HL-60 (cell line): ENCODE data around the gene RGR.
A peak's percentile ranks its signal among the peaks of the same experiment; 100 is the strongest.

Experiments used
- DNase-seq, 2 experiments: peaks; one replicate each; pipeline ENCODE4 v3.0.0-alpha.2; 2010 to 2020; ENCODE audit warnings: low read depth in 1 of 2, low spot score in 1 of 2
- H3K27ac ChIP-seq: fragments of 250-450 bp; sonication (Bioruptor Pico); replicated peaks from 2 replicates; pipeline ENCODE4 v1.5.1; 2020; ENCODE audit warnings: mild to moderate bottlenecking, moderate library complexity
- H3K27me3 ChIP-seq: fragments of 250-450 bp; sonication (Bioruptor Pico); 2 replicates; pipeline ENCODE4 v1.5.1; 2021; ENCODE audit warnings: mild to moderate bottlenecking, moderate library complexity; ENCODE audit not compliant: insufficient read depth, poor library complexity, severe bottlenecking
- H3K4me3 ChIP-seq: replicated peaks from 2 replicates; pipeline ENCODE4 v1.5.1; 2011; ENCODE audit warnings: mild to moderate bottlenecking, control low read depth, low read length; ENCODE audit not compliant: insufficient read depth
- GABPA ChIP-seq: IDR thresholded peaks from 2 replicates; pipeline ENCODE4 v1.6.1; 2012; ENCODE audit warnings: low read depth
- POLR2AphosphoS5 ChIP-seq: IDR thresholded peaks from 2 replicates; pipeline ENCODE4 v1.6.1; 2012; ENCODE audit warnings: low read depth
- SPI1 ChIP-seq: IDR thresholded peaks from 2 replicates; pipeline ENCODE4 v1.6.1; 2012; ENCODE audit warnings: low read depth, mild to moderate bottlenecking, borderline replicate concordance
- TF ChIP-seq, protein P1 (sequence below): IDR thresholded peaks from 2 replicates; pipeline ENCODE4 v1.6.1; 2012; ENCODE audit warnings: low read depth; ENCODE audit not compliant: insufficient replicate concordance
- TF ChIP-seq, protein P2 (sequence below): IDR thresholded peaks from one replicate; pipeline ENCODE4 v1.5.1; 2011; ENCODE audit warnings: low read length, control low read depth, inconsistent platforms; ENCODE audit not compliant: insufficient read depth

The RGR gene

DNA sequence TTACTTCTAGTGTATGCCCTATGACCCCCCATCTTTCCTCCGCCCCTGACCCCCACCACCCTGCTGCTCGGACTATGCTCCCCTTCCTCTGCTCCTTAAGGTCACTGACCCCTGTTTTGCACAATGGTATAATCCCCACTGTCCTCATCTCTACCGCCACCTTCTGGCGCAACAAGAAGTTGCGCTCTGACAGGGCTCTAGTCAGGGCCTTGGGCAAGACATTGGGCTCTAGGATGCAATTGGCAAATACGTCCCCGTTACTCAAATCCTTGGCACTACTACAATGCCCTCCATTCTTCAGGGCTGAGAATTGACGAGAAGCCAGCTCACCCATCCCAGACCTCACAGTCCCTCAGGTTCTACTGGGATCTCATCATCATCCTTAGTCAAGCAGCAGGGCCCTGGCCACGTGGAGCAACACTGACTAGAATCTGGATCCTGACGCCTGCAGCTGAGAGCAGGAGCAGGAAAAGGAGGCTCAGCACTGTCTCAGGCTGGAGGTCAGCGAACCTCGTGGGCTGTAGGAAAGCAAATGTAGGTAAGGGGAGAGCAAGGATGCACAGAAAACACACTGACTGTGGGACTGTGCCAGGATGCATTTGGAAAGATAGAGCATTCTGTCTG, 30.1 kb upstream of the RGR start:
- Histone ChIP-seq H3K27me3 (peaks cover under 1% of the 10 kb centered on the region), H3K4me3 (no peak overlapping the region), H3K27ac (no peak overlapping the region)
- TF ChIP-seq, protein P1, sequence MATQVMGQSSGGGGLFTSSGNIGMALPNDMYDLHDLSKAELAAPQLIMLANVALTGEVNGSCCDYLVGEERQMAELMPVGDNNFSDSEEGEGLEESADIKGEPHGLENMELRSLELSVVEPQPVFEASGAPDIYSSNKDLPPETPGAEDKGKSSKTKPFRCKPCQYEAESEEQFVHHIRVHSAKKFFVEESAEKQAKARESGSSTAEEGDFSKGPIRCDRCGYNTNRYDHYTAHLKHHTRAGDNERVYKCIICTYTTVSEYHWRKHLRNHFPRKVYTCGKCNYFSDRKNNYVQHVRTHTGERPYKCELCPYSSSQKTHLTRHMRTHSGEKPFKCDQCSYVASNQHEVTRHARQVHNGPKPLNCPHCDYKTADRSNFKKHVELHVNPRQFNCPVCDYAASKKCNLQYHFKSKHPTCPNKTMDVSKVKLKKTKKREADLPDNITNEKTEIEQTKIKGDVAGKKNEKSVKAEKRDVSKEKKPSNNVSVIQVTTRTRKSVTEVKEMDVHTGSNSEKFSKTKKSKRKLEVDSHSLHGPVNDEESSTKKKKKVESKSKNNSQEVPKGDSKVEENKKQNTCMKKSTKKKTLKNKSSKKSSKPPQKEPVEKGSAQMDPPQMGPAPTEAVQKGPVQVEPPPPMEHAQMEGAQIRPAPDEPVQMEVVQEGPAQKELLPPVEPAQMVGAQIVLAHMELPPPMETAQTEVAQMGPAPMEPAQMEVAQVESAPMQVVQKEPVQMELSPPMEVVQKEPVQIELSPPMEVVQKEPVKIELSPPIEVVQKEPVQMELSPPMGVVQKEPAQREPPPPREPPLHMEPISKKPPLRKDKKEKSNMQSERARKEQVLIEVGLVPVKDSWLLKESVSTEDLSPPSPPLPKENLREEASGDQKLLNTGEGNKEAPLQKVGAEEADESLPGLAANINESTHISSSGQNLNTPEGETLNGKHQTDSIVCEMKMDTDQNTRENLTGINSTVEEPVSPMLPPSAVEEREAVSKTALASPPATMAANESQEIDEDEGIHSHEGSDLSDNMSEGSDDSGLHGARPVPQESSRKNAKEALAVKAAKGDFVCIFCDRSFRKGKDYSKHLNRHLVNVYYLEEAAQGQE = no peak
- TF ChIP-seq, protein P2, sequence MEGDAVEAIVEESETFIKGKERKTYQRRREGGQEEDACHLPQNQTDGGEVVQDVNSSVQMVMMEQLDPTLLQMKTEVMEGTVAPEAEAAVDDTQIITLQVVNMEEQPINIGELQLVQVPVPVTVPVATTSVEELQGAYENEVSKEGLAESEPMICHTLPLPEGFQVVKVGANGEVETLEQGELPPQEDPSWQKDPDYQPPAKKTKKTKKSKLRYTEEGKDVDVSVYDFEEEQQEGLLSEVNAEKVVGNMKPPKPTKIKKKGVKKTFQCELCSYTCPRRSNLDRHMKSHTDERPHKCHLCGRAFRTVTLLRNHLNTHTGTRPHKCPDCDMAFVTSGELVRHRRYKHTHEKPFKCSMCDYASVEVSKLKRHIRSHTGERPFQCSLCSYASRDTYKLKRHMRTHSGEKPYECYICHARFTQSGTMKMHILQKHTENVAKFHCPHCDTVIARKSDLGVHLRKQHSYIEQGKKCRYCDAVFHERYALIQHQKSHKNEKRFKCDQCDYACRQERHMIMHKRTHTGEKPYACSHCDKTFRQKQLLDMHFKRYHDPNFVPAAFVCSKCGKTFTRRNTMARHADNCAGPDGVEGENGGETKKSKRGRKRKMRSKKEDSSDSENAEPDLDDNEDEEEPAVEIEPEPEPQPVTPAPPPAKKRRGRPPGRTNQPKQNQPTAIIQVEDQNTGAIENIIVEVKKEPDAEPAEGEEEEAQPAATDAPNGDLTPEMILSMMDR = peak; percentile 55
- TF ChIP-seq GABPA = no peak
- DNase-seq = peak; percentile 17 to 25

DNA sequence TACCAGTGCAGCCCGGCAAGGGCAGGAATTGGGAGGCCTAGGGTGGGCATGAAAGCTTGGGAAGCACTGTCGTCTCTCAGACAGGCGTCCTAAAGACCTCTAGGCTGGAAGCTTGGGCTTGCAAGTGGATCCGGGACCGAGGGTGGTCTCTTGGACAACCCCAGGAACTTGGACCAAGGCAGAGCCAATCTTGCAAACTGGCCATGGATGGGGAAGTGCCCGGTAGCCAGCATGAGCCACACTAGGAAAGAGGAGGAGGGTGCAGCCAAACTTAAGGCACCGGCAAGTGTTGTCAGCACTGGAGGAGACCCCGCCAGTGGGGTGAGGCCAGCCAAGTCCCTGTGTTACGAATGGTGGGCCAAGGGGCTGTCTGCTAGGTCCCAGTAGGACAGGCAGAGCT, 28.0 kb upstream of the RGR start:
- DNase-seq = no peak
- no peaks in the 10 kb centered on the region for H3K27me3 ChIP-seq
- no peak overlapping the region for H3K27ac ChIP-seq
- no peak overlapping the region for H3K4me3 ChIP-seq
- TF ChIP-seq, protein P2 = no peak
- TF ChIP-seq SPI1 (no peak), GABPA (no peak), POLR2AphosphoS5 (no peak)
- TF ChIP-seq, protein P1 = no peak

DNA sequence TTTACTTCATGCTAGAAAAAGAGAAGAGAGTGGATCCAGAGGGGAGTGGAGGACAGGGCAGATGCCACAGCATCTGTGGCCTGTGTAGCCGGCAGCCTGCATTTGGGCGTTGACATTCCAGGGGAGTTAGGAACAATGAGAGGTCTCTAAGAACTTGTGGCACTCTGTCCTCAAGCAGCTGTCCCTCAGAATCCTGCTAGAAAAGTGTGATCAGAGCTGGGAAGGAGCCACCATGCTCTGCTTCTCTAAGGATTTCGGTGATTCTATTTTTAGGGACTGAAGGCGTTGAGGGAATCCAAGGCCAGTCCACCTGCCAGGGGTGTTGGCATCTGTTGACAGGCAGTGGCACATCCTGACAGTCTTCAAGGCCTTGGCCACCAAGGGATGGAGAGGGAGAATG, 27.1 kb upstream of the RGR start:
- DNase-seq = no peak
- no peak overlapping the region for H3K4me3 ChIP-seq
- no peak overlapping the region for H3K27ac ChIP-seq
- no peaks in the 10 kb centered on the region for H3K27me3 ChIP-seq
- no peak for TF ChIP-seq POLR2AphosphoS5
- TF ChIP-seq SPI1 = no peak
- TF ChIP-seq, protein P2 = no peak
- no peak for TF ChIP-seq GABPA
- TF ChIP-seq, protein P1 = no peak
